Inflammatory macrophage (primary cell): ENCODE measurements around the gene CFAP97D1.
A peak's percentile ranks its signal among the peaks of the same experiment; 100 is the strongest.
"Not testable (repeated sequence)": the region's sequence is repeated elsewhere in the genome, so short reads cannot be mapped to it uniquely, and the experiment has no call there.

ENCODE experiments used
- DNase-seq, 2 donors: peaks; one replicate each; pipeline ENCODE4 v3.0.0-alpha.2; 2020 to 2022

Gene CFAP97D1

GRCh38 chr17:43768943-43769342 lies 11.3 kb upstream of the CFAP97D1 start:
- DNase-seq = no peak

GRCh38 chr17:43769426-43769825 lies 10.8 kb upstream of the CFAP97D1 start:
- peak; percentile 38 to 65 for DNase-seq

GRCh38 chr17:43769859-43770258 lies 10.4 kb upstream of the CFAP97D1 start:
- no peak for DNase-seq

DNA sequence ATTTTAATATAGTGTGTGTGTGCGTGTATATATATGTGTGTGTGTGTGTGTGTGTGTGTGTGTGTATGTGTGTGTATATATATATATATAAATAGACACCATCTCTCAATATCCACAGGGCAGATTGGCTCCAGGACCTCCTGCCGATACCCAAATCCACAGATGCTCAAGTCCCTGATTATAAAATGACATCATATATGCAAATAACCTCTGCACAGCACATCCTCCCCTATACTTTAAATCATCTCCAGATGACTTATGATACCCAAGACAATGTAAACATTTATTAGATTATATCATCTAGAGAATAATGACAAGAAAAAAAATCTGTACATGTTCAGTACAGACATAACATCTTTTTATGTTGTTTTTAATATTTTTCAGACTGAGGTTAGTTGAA lies 9.3 kb upstream of the CFAP97D1 start:
- no peak for DNase-seq

DNA sequence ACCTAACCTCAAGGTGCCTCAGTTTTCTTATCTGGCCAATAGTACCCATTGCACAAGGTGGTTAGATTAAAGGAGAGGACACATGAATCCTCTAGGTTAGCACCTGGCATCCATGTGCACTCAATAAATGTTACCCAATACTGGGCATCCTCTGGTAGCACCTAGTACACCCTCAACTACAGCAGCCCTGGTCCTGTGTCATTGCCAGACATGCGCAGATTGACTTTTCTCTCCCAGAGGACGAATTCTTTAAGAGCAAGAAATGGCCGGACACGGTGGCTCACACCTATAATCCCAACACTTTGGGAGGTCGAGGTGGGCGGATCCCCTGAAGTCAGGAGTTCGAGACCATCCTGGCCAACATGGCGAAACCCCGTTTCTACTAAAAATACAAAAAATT lies 8.8 kb upstream of the CFAP97D1 start:
- no peak for DNase-seq

GRCh38 chr17:43772877-43773648 lies 7.2 kb upstream of the CFAP97D1 start:
- peak; percentile 68 to 83 for DNase-seq

DNA sequence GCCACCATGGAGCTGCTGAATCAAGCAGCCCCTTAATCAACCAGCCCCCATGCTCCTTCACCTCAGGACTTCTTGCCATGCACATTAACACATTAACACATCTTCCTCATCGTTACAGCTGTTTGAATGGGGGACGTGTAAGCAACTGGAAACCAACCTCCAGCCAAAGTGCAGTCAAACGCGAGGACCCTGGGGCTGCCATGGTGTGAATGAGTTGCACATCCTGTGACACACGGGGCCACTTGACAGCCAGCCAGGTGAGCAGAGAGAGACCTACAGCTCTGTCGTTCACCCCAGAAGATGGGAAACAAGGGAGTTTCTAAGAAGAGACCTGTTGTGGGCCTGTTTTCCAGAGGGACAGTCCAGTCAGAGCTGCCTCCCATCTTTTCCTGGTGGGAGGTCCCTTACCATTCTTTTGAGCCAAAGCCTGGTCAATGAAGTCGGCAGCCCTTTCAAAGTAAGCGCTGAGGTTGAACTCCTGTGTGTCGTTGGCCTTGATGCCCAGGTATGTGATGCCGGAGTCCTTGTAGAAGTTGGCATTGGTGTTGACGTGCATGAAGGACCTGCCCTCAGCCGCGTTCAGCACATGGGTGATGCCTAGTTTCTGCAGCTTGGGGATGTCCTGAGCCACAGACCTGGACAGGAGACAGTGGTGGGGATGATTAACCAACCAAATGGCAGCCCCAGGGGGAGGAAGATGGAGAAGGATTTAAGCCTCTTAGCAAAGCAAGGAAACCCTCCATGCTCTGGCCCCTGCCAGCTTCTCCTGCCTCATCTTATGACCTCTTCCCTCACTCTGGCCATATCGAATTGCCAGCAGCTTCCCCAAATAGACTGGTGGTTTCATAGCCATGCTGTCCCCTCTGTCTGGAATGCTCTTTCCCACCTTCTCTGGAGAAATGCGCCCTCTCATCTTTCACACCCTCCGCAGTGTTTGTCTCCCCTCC lies 5.7 kb upstream of the CFAP97D1 start:
- no peak for DNase-seq

DNA sequence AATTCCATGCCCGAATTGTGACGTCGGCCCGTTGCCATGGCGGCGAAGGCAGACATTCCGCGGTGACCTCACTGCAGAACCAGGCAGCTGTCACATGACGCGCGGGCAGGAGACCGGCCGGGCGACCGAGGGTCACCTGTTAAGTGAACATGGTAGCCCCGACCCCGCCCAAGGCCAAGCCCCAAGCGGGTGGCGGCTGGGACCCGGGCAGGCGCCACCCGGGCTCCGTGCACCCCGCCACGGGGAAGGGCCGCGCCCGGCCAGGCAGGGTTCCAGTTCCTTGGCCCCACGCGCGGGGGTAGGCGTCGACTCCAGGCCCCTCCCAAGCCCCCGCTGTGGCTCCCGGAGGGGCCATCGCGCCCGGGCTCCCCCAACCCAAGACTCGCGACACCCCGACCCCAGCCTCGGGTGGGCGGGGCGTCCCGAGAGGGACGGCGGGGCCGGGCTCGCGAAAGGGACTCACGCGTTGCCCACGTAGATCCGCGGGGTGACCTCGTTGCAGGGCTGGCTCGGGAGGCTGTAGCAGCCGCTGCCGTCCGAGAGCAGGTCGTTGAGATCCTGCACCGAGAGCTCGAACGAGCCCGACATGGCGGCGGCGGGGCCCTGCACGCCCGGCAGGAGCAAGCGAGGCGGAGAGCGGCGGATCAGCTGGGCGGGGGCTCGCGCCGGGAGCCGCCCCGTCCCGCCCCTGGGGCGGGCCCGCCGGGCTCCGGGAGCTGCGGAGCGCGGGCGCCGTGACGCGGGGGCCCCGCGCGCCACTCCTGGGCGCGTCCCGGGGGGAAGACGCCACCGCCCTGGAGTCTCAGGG lies 1.7 kb upstream of the CFAP97D1 start, which contains the start of gene DUSP3:
DUSP3 (minus strand) TSS at position 641 of the 808 bp plus-strand sequence; CDS start at position 588, 53 bp downstream.
- DNase-seq = peak; percentile 76 to 91

DNA sequence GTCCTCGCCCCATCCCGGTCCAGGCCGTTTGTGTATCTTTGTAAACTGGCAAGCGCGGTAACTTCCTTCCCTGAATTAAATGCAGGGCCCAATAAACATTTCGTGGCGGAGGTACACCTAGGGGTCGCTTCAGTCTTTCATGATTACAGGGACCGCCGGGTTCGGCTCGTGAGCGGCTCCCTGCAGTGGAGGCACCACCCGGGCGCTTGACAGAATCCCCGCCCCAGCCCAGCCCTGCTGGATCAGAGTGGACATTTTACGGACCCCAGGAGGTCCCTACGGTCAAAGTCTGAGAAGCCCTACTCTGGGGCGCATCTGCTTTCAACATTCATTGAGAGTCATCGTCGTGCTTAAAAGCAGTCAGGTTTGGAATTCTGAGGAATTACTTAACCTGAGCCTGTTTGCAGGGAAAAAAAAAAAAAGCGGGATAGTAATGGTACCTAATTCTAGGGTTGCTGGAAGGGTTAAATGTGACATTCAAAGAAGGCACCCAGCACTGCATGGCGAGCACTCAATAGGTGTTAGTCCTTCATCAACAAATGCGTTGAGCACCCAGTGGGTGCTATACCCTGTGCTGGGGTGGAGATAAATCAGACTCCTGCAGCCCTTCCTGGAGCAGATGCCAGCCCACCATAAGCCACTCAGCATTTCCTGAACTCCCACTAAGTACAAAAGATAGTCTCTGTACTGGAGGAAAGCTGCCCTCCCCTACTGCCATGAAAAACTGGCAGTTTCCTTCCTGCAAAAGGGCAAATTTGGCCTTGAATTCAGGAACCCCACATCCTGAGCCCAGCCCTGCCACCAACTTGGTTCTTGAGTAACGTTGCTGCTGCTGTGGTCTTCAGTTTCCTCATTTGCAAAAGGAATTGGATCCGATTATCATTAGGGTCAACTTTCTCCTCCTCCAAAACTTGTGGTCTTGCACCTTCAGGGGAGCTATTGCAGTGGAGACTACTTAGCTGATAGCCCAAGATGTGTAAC lies 800 bp upstream of the CFAP97D1 start:
- peak; percentile 83 for DNase-seq

GRCh38 chr17:43782913-43783680 lies 2.9 kb downstream of the CFAP97D1 start:
- DNase-seq = peak in 1 of 2 donors; percentile 10

DNA sequence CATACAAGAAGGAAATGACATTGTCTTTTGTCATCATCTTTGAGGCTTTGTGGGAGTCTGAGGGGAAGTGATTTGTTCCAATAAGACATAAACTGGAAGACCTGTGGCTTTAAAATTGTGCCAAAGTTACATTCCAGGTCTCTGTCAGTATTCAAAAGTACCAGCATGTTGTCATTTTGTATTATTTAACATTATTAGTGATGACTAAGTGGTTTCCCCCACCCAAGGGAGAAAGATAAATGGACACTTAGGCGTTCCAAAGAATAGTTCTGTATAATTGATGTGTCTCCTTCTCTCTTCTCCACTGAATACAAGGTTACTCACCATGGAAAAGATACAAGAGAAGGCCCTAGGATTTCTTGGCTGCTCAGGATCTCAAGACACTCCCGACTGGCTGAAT lies 3.8 kb downstream of the CFAP97D1 start:
- peak in 1 of 2 donors; percentile 30 for DNase-seq

DNA sequence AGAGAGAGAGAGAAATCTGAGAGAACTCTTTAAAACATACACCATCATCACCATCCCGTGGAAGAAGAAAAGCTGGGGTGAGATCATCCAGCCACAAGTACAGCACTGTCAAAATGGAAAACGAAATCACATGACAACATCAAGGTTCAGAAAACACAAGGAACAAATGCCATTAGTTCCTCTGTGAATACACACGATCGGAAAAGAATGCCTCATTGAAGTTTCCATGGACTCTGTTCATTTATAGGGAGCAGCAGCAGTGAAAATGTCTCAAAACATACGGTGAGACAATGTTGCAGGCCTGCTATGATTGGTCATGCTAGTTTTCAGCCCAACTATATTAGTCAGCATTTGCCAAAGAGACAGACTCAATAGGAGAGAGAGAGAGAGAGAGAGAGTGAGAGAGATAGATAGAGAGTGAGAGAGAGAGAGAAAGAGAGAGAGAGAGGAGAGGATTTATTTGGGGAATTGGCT lies 4.4 kb downstream of the CFAP97D1 start:
- peak in 1 of 2 donors; percentile 22 for DNase-seq

GRCh38 chr17:43787728-43788127 lies 7.5 kb downstream of the CFAP97D1 start:
- peak; percentile 80 for DNase-seq

GRCh38 chr17:43788540-43788939 lies 8.3 kb downstream of the CFAP97D1 start:
- peak in 1 of 2 donors; percentile 59 for DNase-seq

- DNase-seq = no peak
These were observed 9.2 kb downstream of the CFAP97D1 start for GRCh38 chr17:43789482-43789881.

GRCh38 chr17:43790311-43790940 lies 10.2 kb downstream of the CFAP97D1 start:
- DNase-seq = peak in 1 of 2 donors; percentile 15

- DNase-seq = peak in 1 of 2 donors; percentile 21
These were observed 11.4 kb downstream of the CFAP97D1 start for GRCh38 chr17:43791589-43791988.

- not testable (repeated sequence) for DNase-seq
These were observed 12.4 kb downstream of the CFAP97D1 start for GRCh38 chr17:43792668-43793067.

- not testable (repeated sequence) for DNase-seq
These were observed 17.8 kb downstream of the CFAP97D1 start for GRCh38 chr17:43798024-43798423.

DNA sequence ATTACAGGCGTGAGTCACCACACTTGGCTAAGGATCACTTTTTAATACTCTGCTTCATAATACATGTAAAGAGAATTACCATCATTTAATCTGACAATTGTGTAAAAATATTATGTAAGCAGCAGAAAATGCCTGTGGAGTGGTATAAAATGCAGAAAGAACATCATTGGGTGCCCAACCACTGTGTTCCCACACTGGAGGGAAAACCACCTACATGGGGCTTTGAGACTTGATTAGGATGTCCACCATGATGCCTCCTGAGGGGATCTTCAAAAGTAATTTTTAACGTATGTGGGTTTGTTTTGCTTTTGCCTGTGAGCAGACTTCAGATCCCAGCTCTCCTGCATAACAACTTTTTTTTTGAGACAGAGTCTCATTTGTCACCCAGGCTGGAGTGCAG lies 18.8 kb downstream of the CFAP97D1 start:
- DNase-seq = no peak
